Measurements from ENCODE around the gene CAPN1. TPM values are rescaled to one million over a fixed set of nuclear protein-coding genes. Genes with fewer than 3 reads are reported as not detected.

The CAPN1 gene
- total RNA-seq, 1 experiment from 2014 or later: 238 TPM

DNA sequence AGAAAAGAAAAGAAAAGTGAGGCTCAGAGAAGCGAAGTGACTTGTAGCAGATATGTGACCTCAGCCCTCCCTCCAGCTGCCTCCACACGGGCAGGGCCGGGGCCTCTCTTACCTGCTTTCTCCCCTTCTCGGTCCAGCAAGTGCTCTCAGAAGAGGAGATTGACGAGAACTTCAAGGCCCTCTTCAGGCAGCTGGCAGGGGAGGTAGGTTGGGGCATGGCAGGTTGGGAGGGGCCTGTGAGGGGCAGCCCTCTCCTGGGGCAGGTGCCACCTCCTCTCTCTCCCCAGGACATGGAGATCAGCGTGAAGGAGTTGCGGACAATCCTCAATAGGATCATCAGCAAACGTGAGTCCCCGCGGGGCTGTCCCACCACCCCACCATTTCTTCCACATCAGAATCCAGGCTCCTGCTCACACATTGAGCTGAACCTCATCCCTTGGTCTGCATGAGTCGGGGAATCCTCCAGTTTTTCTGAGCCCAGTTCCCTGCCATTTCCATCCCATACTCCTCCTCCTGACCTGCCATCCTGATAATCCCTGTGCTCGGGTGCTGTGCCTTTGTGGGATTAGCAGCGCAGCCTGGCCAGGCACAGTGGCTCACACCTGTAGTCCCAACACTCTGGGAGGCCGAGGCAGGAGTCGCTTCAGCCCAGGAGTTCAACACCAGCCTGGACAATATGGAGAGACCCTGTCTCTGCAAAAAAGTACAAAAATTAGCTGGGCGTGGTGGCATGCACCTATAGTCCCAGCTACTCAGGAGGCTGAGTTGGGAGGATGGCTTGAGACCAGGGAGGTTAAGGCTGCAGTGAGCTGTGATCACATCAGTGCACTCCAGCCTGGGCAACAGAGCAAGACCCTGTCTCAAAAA, 26.4 kb downstream of the CAPN1 start:
- Histone ChIP-seq H3K36me3 (ENCODE audit: control insufficient read depth, insufficient read depth, low read length) (peaks cover 19% of the 10 kb centered on the region), H3K9me3 (no peaks in the 10 kb centered on the region), H3K4me3 (ENCODE audit: low read depth, low read length) (no peak overlapping the region), H3K27me3 (replicated peaks; ENCODE audit: control insufficient read depth, insufficient read depth, low read length) (no peaks in the 10 kb centered on the region), H3K4me1 (no peaks in the 10 kb centered on the region)
- no peak for DNase-seq
- Mint-ChIP-seq H3K36me3 (ENCODE audit: insufficient read depth, unreplicated experiment) (peaks cover 80% of the 10 kb centered on the region), H3K4me1 (ENCODE audit: low read depth, unreplicated experiment) (no peaks in the 10 kb centered on the region), H3K4me3 (ENCODE audit: unreplicated experiment) (no peak overlapping the region), H3K27ac (ENCODE audit: unreplicated experiment) (no peak overlapping the region), H3K27me3 (ENCODE audit: insufficient read depth, unreplicated experiment) (no peaks in the 10 kb centered on the region), H3K9me3 (ENCODE audit: unreplicated experiment) (no peaks in the 10 kb centered on the region)
- CTCF ChIA-PET: interaction anchor here (0.5 to 0.9 kb wide), 2 partner anchors 17 kb away, joined by 3 to 4 read pairs; no protein-coding TSS in a partner anchor
- POLR2A ChIA-PET: no interaction called here
- intact Hi-C loops (cut with micrococcal nuclease; ENCODE audit: unreplicated experiment): no loop called here
- BruUV-seq (replicated peaks): no TSS peak
- TF ChIP-seq, protein P1, sequence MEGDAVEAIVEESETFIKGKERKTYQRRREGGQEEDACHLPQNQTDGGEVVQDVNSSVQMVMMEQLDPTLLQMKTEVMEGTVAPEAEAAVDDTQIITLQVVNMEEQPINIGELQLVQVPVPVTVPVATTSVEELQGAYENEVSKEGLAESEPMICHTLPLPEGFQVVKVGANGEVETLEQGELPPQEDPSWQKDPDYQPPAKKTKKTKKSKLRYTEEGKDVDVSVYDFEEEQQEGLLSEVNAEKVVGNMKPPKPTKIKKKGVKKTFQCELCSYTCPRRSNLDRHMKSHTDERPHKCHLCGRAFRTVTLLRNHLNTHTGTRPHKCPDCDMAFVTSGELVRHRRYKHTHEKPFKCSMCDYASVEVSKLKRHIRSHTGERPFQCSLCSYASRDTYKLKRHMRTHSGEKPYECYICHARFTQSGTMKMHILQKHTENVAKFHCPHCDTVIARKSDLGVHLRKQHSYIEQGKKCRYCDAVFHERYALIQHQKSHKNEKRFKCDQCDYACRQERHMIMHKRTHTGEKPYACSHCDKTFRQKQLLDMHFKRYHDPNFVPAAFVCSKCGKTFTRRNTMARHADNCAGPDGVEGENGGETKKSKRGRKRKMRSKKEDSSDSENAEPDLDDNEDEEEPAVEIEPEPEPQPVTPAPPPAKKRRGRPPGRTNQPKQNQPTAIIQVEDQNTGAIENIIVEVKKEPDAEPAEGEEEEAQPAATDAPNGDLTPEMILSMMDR (IDR thresholded peaks at IDR 0.05; ENCODE audit: insufficient read depth in 1 of 2, low read depth in 1 of 2, low read length in 1 of 2, severe bottlenecking in 1 of 2, unreplicated experiment in 1 of 2): no peak

DNA sequence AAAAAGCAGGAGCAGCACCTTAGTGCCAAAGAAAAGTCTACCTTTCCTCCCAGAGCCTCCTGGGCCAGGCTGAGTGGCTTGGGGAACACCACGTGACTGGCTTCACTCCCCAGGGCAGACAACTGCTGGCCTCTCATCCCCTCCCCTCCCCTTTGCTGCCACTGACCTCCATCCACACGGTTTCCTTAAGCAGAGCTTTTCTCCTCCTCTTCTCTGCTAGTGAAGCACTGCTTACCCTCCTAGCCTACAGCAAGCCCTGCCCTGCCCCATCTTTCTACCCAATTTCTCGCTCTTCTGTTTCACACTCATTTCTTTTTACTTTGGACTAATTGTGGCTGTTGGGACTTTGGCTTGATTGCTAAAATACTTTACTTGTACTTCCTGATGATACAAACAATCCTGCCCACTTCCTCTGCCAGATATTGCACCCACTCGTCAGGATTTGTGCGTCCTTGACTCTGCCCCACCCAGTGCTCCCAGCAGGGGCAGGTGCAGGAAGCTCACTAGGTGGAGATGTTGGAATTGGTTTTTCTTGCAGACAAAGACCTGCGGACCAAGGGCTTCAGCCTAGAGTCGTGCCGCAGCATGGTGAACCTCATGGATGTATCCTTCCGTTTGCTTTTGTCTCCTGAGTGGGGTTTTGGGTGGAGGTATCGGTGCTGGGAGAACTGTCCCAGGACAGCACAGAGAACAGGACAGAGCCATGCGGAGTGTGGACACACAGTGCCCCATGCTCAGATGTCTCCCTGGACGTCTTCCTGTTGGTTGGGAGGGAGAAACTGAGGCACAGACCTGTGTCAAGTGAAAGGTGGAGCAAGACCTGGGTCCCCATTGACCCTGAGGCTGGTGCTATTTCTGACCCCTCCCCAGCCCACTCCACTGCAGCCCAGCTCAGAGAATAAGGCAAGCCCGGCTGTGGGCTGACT, 27.3 kb downstream of the CAPN1 start:
- peaks cover 79% of the 10 kb centered on the region for H3K36me3 Mint-ChIP-seq (ENCODE audit: insufficient read depth, unreplicated experiment)
- no peaks in the 10 kb centered on the region for H3K4me1 Mint-ChIP-seq (ENCODE audit: low read depth, unreplicated experiment)
- TF ChIP-seq, protein P1 (IDR thresholded peaks at IDR 0.05; ENCODE audit: insufficient read depth in 1 of 2, low read depth in 1 of 2, low read length in 1 of 2, severe bottlenecking in 1 of 2, unreplicated experiment in 1 of 2): no peak
- CTCF ChIA-PET: interaction anchor here (0.5 to 0.6 kb wide), 2 partner anchors 16 to 96 kb away, joined by 4 to 5 read pairs; no protein-coding TSS in a partner anchor
- POLR2A ChIA-PET: no interaction called here
- no peak overlapping the region for H3K4me3 Mint-ChIP-seq (ENCODE audit: unreplicated experiment)
- BruUV-seq (replicated peaks): no TSS peak
- intact Hi-C loops (cut with micrococcal nuclease; ENCODE audit: unreplicated experiment): no loop called here
- Histone ChIP-seq H3K4me3 (ENCODE audit: low read depth, low read length) (no peak overlapping the region), H3K9me3 (no peaks in the 10 kb centered on the region), H3K27me3 (replicated peaks; ENCODE audit: control insufficient read depth, insufficient read depth, low read length) (no peaks in the 10 kb centered on the region), H3K4me1 (no peaks in the 10 kb centered on the region), H3K36me3 (ENCODE audit: control insufficient read depth, insufficient read depth, low read length) (peaks cover 19% of the 10 kb centered on the region)
- H3K9me3 Mint-ChIP-seq (ENCODE audit: unreplicated experiment): no peaks in the 10 kb centered on the region
- no peaks in the 10 kb centered on the region for H3K27me3 Mint-ChIP-seq (ENCODE audit: insufficient read depth, unreplicated experiment)
- H3K27ac Mint-ChIP-seq (ENCODE audit: unreplicated experiment): no peak overlapping the region
- DNase-seq: no peak

DNA sequence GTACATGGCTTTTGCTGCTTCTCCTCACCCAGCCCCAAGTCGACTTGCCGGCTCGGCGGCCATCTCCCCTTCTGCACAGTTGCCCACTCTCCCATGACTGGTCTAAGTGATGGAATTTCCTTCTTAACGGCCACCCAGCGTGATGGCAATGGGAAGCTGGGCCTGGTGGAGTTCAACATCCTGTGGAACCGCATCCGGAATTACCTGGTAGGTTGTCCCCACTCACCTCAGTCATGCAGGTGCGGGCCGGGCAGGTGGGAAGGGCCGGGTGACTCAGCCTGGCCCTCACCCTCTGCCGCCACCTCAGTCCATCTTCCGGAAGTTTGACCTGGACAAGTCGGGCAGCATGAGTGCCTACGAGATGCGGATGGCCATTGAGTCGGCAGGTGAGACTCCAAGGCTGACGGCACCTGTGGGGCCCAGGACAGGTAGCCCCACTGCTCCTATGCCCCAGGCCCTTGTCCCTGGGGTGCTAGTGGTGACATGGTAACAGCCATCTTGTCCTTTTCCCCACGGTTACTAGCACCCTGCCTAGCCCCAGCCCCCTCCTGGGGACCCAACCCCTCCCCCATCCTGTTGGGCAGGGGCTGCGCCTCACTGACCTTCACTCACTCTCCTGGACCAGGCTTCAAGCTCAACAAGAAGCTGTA, 28.1 kb downstream of the CAPN1 start:
- intact Hi-C loops (cut with micrococcal nuclease; ENCODE audit: unreplicated experiment): no loop called here
- Histone ChIP-seq H3K4me1 (no peaks in the 10 kb centered on the region), H3K4me3 (ENCODE audit: low read depth, low read length) (no peak overlapping the region), H3K27me3 (replicated peaks; ENCODE audit: control insufficient read depth, insufficient read depth, low read length) (no peaks in the 10 kb centered on the region), H3K36me3 (ENCODE audit: control insufficient read depth, insufficient read depth, low read length) (peaks cover 19% of the 10 kb centered on the region), H3K9me3 (no peaks in the 10 kb centered on the region)
- ChIA-PET POLR2A (no interaction called here), CTCF (interaction anchor here (0.6 kb wide), 1 partner anchor 97 kb away, joined by 5 read pairs; no protein-coding TSS in a partner anchor)
- H3K9me3 Mint-ChIP-seq (ENCODE audit: unreplicated experiment): no peaks in the 10 kb centered on the region
- H3K36me3 Mint-ChIP-seq (ENCODE audit: insufficient read depth, unreplicated experiment): peaks cover 76% of the 10 kb centered on the region
- H3K4me3 Mint-ChIP-seq (ENCODE audit: unreplicated experiment): no peak overlapping the region
- H3K4me1 Mint-ChIP-seq (ENCODE audit: low read depth, unreplicated experiment): no peaks in the 10 kb centered on the region
- H3K27ac Mint-ChIP-seq (ENCODE audit: unreplicated experiment): no peak overlapping the region
- no TSS peak for BruUV-seq (replicated peaks)
- DNase-seq: no peak
- TF ChIP-seq, protein P1 (IDR thresholded peaks at IDR 0.05; ENCODE audit: insufficient read depth in 1 of 2, low read depth in 1 of 2, low read length in 1 of 2, severe bottlenecking in 1 of 2, unreplicated experiment in 1 of 2): no peak
- no peaks in the 10 kb centered on the region for H3K27me3 Mint-ChIP-seq (ENCODE audit: insufficient read depth, unreplicated experiment)
